GM23338 (cell line): ENCODE results near the gene ADGRG1. TPM values are rescaled to one million over a fixed set of nuclear protein-coding genes. Genes with fewer than 3 reads are reported as not detected.

ENCODE experiments used
- ATAC-seq: fragments of 200-7000 bp; cut with Tn5 transposase; 3 replicates; pipeline ENCODE4 v1.9.1; 2020
- DNase-seq: peaks from one replicate; pipeline ENCODE4 v3.0.0-alpha.2; 2015; ENCODE audit warnings: low spot score
- H2AFZ ChIP-seq: fragments of 200-600 bp; sonication (generic); 2 replicates; pipeline ENCODE4 v1.8.0; 2016; ENCODE audit warnings: antibody characterized with exemption, mild to moderate bottlenecking, moderate library complexity
- H3F3A ChIP-seq: fragments of 200-600 bp; sonication (generic); replicated peaks from 2 replicates; pipeline ENCODE4 v1.8.0; 2017; ENCODE audit warnings: antibody characterized with exemption, mixed run types, low read depth
- H3K27ac ChIP-seq: fragments of 200-600 bp; sonication (generic); 2 replicates; pipeline ENCODE4 v1.6.1; 2016; ENCODE audit warnings: low read depth
- H3K27me3 ChIP-seq: fragments of 200-600 bp; sonication (generic); 2 replicates; pipeline ENCODE4 v1.8.0; 2016; ENCODE audit warnings: mild to moderate bottlenecking, mixed run types, moderate library complexity; ENCODE audit not compliant: insufficient read depth
- H3K36me3 ChIP-seq: fragments of 200-600 bp; sonication (generic); 2 replicates; pipeline ENCODE4 v1.8.0; 2016; ENCODE audit warnings: mild to moderate bottlenecking; ENCODE audit not compliant: insufficient read depth
- H3K4me1 ChIP-seq: fragments of 200-600 bp; sonication (generic); 2 replicates; pipeline ENCODE4 v1.8.0; 2016; ENCODE audit warnings: mild to moderate bottlenecking, moderate library complexity; ENCODE audit not compliant: insufficient read depth
- H3K4me2 ChIP-seq: fragments of 200-600 bp; sonication (generic); 2 replicates; pipeline ENCODE4 v1.7.1; 2017; ENCODE audit warnings: mixed run types
- H3K4me3 ChIP-seq: fragments of 200-600 bp; sonication (generic); 2 replicates; pipeline ENCODE4 v1.6.1; 2016; ENCODE audit warnings: mixed run types
- H3K79me2 ChIP-seq: fragments of 200-600 bp; sonication (generic); replicated peaks from 2 replicates; pipeline ENCODE4 v1.8.0; 2017; ENCODE audit warnings: mild to moderate bottlenecking; ENCODE audit not compliant: insufficient read depth
- H3K9me2 ChIP-seq: fragments of 200-600 bp; sonication (generic); 2 replicates; pipeline ENCODE4 v1.8.0; 2017; ENCODE audit not compliant: insufficient read depth
- H4K20me1 ChIP-seq: fragments of 200-600 bp; sonication (generic); replicated peaks from 2 replicates; pipeline ENCODE4 v1.8.0; 2017; ENCODE audit warnings: mild to moderate bottlenecking; ENCODE audit not compliant: insufficient read depth
- H3K27ac Mint-ChIP-seq: 2 replicates; pipeline ENCODE4 v1.8.0; 2020; ENCODE audit warnings: inconsistent platforms, mild to moderate bottlenecking, moderate library complexity, mixed read lengths
- H3K27me3 Mint-ChIP-seq: 3 replicates; pipeline ENCODE4 v1.8.0; 2022; ENCODE audit warnings: low read depth, mild to moderate bottlenecking, moderate library complexity, mixed read lengths, inconsistent platforms; ENCODE audit not compliant: insufficient read depth, poor library complexity
- H3K36me3 Mint-ChIP-seq: 3 replicates; pipeline ENCODE4 v1.8.0; 2021; ENCODE audit warnings: low read depth, mild to moderate bottlenecking, inconsistent platforms, moderate library complexity, mixed read lengths
- H3K4me1 Mint-ChIP-seq: 3 replicates; pipeline ENCODE4 v1.8.0; 2020; ENCODE audit warnings: mild to moderate bottlenecking, inconsistent platforms, mixed read lengths
- H3K4me3 Mint-ChIP-seq: 3 replicates; pipeline ENCODE4 v1.8.0; 2021; ENCODE audit warnings: moderate library complexity, mild to moderate bottlenecking, inconsistent platforms, mixed read lengths
- H3K9me3 Mint-ChIP-seq: 3 replicates; pipeline ENCODE4 v1.8.0; 2020; ENCODE audit warnings: moderate library complexity, mild to moderate bottlenecking, inconsistent platforms, mixed read lengths
- CREB1 ChIP-seq: fragments of 250-450 bp; sonication (Bioruptor Pico); IDR thresholded peaks from 2 replicates; pipeline ENCODE4 v1.5.0; 2020; ENCODE audit warnings: low read depth, mild to moderate bottlenecking, moderate library complexity
- ETS1 ChIP-seq: IDR thresholded peaks from 2 replicates; pipeline ENCODE4 v1.6.1; 2016; ENCODE audit warnings: antibody characterized with exemption
- EZH2 ChIP-seq: fragments of 200-600 bp; sonication (generic); IDR thresholded peaks from one replicate; pipeline ENCODE4 v1.8.0; 2017; ENCODE audit warnings: antibody characterized with exemption, mild to moderate bottlenecking, low read depth; ENCODE audit not compliant: unreplicated experiment
- JUNB ChIP-seq: IDR thresholded peaks from one replicate; pipeline ENCODE4 v1.6.1; 2016; ENCODE audit warnings: antibody characterized with exemption; ENCODE audit not compliant: unreplicated experiment
- NANOG ChIP-seq: IDR thresholded peaks from 2 replicates; pipeline ENCODE4 v1.6.1; 2016; ENCODE audit warnings: antibody characterized with exemption, borderline replicate concordance
- POLR2AphosphoS5 ChIP-seq: IDR thresholded peaks from 2 replicates; pipeline ENCODE4 v1.6.1; 2016; ENCODE audit warnings: antibody characterized with exemption, low read depth
- STAT1 ChIP-seq: IDR thresholded peaks from one replicate; pipeline ENCODE4 v1.6.1; 2016; ENCODE audit warnings: antibody characterized with exemption; ENCODE audit not compliant: unreplicated experiment
- ZNF114 ChIP-seq: fragments of 250-450 bp; sonication (Bioruptor Pico); IDR thresholded peaks from 2 replicates; pipeline ENCODE4 v1.5.0; 2020; ENCODE audit warnings: mild to moderate bottlenecking, moderate library complexity
- ZNF331 ChIP-seq: fragments of 250-450 bp; sonication (Bioruptor Pico); IDR thresholded peaks from 2 replicates; pipeline ENCODE4 v1.5.0; 2020; ENCODE audit warnings: low read depth, mild to moderate bottlenecking, moderate library complexity
- ZNF462 ChIP-seq: fragments of 250-450 bp; sonication (Bioruptor Pico); IDR thresholded peaks from 2 replicates; pipeline ENCODE4 v1.5.0; 2020; ENCODE audit warnings: mild to moderate bottlenecking, moderate library complexity
- polyA plus RNA-seq: library from polyadenylated mRNA; unstranded; fragments of >200 nt; fragmentation: Nextera tagmentation; extraction: Ambion mirVana; gene quantifications from 2 replicates; pipeline ENCODE4 v1.2.1, GENCODE V29; 2016
- total RNA-seq: library from RNA; depleted of rRNA; stranded (reverse); fragments of >200 nt; shearing (Covaris generic); gene quantifications from 2 replicates; pipeline ENCODE4 v1.2.3, GENCODE V29; 2014
- TF ChIP-seq, protein P1 (sequence below), 2 experiments: fragments of 200-600 bp in 1 of 2; sonication (generic) in 1 of 2; conservative IDR thresholded peaks; 2 replicates each; pipeline versions ENCODE4 v1.5.1 to v1.6.1; 2016 to 2017; ENCODE audit warnings: antibody characterized with exemption in 2 of 2, low read depth in 2 of 2, mild to moderate bottlenecking in 2 of 2, moderate library complexity in 1 of 2

The ADGRG1 gene
- total and polyA plus RNA-seq, 2 experiments from 2014 or later: 0.14 to 0.47 TPM

DNA sequence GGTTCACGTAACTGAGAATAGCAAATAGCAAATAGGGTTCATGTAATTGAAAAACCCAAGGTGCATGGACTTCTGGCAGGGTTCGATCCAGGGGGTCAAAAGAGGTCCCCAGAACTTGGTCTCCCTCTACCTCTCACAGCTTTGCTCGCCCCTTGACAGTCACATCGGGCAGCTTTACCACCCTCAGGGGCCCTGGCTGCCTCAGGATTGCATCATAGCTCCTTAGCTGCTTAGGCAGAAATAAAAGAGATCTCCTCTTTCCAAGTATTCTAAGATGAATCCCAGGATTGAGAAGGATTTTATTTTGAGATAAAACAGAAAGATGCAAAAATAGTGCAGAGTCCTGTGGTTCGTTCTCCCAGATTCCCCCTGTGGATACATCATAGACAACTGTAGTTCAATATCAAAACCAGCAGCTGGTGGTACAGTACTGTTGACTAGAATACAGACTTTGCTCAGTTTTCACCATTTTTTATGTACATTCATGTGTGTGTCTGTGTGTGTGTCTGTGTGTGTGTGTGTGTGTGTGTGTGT, 52.5 kb downstream of the ADGRG1 start:
- Histone ChIP-seq H3K27me3 (no peaks in the 10 kb centered on the region), H3K9me2 (no peaks in the 10 kb centered on the region), H3K36me3 (no peaks in the 10 kb centered on the region), H3K4me3 (no peak overlapping the region), H3F3A (no peaks in the 10 kb centered on the region), H3K4me1 (peaks cover 7% of the 10 kb centered on the region), H4K20me1 (no peaks in the 10 kb centered on the region), H2AFZ (no peak overlapping the region), H3K27ac (no peak overlapping the region), H3K79me2 (no peaks in the 10 kb centered on the region), H3K4me2 (no peak overlapping the region)
- TF ChIP-seq ZNF114 (no peak), ETS1 (no peak)
- ATAC-seq: no peak
- Mint-ChIP-seq H3K27me3 (peaks cover 5% of the 10 kb centered on the region), H3K36me3 (no peaks in the 10 kb centered on the region), H3K4me3 (no peak overlapping the region), H3K4me1 (peaks cover 30% of the 10 kb centered on the region), H3K27ac (no peak overlapping the region), H3K9me3 (no peaks in the 10 kb centered on the region)
- no peak for DNase-seq

DNA sequence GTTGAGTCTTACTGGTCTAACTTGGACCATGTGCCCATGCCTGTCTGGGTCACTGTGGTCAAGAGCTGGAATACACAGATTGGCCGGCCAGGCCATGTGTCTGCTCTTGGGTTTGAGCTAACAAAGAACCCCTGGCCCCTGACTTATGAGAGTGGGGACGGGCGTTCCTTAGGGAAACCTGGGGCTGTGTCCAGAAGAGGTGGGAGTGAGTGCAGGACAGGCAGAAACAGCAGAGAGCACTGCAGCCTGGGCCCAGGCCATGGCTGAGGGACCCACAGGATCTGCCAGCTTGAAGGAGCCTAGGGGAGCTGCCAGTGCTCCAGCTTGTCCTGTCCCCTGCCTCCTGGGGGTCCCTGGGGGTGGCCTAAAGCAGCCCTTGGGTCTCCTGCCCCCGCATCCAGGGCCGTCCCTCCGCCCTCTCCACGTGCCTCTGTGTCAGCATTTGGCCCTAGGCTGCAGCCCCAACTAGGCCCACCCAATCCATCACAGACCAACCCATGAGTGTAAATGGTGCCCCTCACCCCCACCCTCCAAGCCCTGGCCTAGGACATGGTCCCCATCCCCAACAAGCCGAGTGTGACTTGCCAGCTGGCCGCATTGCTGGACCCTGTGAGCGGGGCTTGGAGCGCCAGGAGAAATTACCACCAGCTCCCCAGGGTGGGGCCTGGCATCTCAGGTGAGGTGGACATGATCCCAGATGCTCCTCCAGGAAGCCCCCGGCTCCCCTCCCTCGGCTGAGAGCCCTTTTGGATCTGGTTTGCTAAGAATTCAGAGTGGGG, 53.7 kb downstream of the ADGRG1 start:
- Histone ChIP-seq H3K9me2 (no peaks in the 10 kb centered on the region), H3K79me2 (no peaks in the 10 kb centered on the region), H3K27me3 (no peaks in the 10 kb centered on the region), H3K4me3 (no peak overlapping the region), H3K27ac (no peak overlapping the region), H3K4me1 (no peaks in the 10 kb centered on the region), H2AFZ (no peak overlapping the region), H3F3A (no peaks in the 10 kb centered on the region), H3K36me3 (no peaks in the 10 kb centered on the region), H4K20me1 (no peaks in the 10 kb centered on the region), H3K4me2 (no peak overlapping the region)
- Mint-ChIP-seq H3K4me3 (no peak overlapping the region), H3K9me3 (no peaks in the 10 kb centered on the region), H3K27me3 (peaks cover 5% of the 10 kb centered on the region), H3K27ac (no peak overlapping the region), H3K4me1 (peaks cover 20% of the 10 kb centered on the region), H3K36me3 (no peaks in the 10 kb centered on the region)
- no peak for DNase-seq
- ATAC-seq: no peak
- TF ChIP-seq JUNB (no peak), CREB1 (no peak), NANOG (no peak), ZNF462 (CRISPR knock-in tag) (no peak), ZNF114 (no peak), POLR2AphosphoS5 (no peak), EZH2 (no peak), STAT1 (no peak), ZNF331 (CRISPR knock-in tag) (no peak), ETS1 (no peak)
- TF ChIP-seq, protein P1, sequence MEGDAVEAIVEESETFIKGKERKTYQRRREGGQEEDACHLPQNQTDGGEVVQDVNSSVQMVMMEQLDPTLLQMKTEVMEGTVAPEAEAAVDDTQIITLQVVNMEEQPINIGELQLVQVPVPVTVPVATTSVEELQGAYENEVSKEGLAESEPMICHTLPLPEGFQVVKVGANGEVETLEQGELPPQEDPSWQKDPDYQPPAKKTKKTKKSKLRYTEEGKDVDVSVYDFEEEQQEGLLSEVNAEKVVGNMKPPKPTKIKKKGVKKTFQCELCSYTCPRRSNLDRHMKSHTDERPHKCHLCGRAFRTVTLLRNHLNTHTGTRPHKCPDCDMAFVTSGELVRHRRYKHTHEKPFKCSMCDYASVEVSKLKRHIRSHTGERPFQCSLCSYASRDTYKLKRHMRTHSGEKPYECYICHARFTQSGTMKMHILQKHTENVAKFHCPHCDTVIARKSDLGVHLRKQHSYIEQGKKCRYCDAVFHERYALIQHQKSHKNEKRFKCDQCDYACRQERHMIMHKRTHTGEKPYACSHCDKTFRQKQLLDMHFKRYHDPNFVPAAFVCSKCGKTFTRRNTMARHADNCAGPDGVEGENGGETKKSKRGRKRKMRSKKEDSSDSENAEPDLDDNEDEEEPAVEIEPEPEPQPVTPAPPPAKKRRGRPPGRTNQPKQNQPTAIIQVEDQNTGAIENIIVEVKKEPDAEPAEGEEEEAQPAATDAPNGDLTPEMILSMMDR (conservative IDR thresholded peaks at IDR 0.05; ENCODE audit: low read depth in 2 of 2): no peak
